ENCODE data around the gene ARHGEF10L.

DNA sequence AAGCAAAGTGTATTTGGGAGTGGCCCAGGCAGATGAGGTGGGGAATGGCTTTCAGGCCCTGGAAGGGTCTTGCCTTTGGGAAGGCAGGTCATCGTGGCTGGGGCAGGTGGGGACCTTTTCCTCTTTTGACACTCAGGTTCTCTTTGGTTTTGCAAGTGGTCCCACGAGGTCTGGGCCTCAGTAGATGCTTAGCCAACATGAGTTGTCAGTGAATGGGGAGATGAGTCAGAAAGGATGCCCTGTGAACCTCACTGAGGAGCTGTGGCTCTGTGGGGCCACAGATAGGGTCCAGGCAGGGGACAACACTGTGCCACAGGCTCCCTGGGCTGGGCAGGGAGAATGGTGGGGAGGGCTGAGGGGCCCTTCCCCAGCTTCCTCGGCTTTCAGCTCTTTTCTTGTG, 19.0 kb downstream of the ARHGEF10L start:
- TF ChIP-seq CTCF (IDR thresholded peaks at IDR 0.05) = no peak
- no peak for TF ChIP-seq EZH2phosphoT487 (IDR thresholded peaks at IDR 0.05)

All from neural progenitor cell (in vitro differentiated cells).